Natural killer cell (primary cell): ENCODE data around the gene SMIM44. TPM values are rescaled to one million over a fixed set of nuclear protein-coding genes. Genes with fewer than 3 reads are reported as not detected.

Source experiments
- ATAC-seq, 3 donors: fragments of 150-1000 bp in 2 of 3; fragments of 200-7000 bp in 1 of 3; cut with Tn5 transposase; 1 replicate in 1 of 3; 2 replicates in 2 of 3; pipeline ENCODE4 v1.10.0; 2021; ENCODE audit warnings: mild to moderate bottlenecking in 2 of 3, moderate library complexity in 2 of 3
- DNase-seq, 2 donors: peaks; one replicate each; pipeline versions ENCODE4 v3.0.0 to v3.0.0-alpha.2; 2013 to 2021; ENCODE audit warnings: mixed read lengths in 1 of 2
- H3K27ac ChIP-seq: one replicate; pipeline ENCODE4 v1.5.1; 2013; ENCODE audit warnings: mild to moderate bottlenecking, low read length
- H3K27me3 ChIP-seq: one replicate; pipeline ENCODE4 v1.6.1; 2013; ENCODE audit warnings: low read length; ENCODE audit not compliant: control insufficient read depth, insufficient read depth
- H3K36me3 ChIP-seq: one replicate; pipeline ENCODE4 v1.6.1; 2013; ENCODE audit warnings: low read length; ENCODE audit not compliant: control insufficient read depth, insufficient read depth
- H3K4me1 ChIP-seq: one replicate; pipeline ENCODE4 v1.6.1; 2013; ENCODE audit warnings: low read length; ENCODE audit not compliant: control insufficient read depth, insufficient read depth
- H3K4me3 ChIP-seq: one replicate; pipeline ENCODE4 v1.5.1; 2013; ENCODE audit warnings: low read length
- H3K9me3 ChIP-seq: one replicate; pipeline ENCODE4 v1.6.1; 2013; ENCODE audit warnings: low read length; ENCODE audit not compliant: control insufficient read depth, insufficient read depth
- H3K27ac Mint-ChIP-seq, 2 donors: one replicate each; pipeline ENCODE4 v1.8.0; 2022; ENCODE audit warnings: mild to moderate bottlenecking in 2 of 2, mixed read lengths in 2 of 2, moderate library complexity in 1 of 2
- H3K27me3 Mint-ChIP-seq, 2 donors: one replicate each; pipeline ENCODE4 v1.8.0; 2022; ENCODE audit warnings: low read depth in 2 of 2, mixed read lengths in 2 of 2
- H3K36me3 Mint-ChIP-seq: one replicate; pipeline ENCODE4 v1.8.0; 2022; ENCODE audit warnings: mixed read lengths
- H3K4me1 Mint-ChIP-seq, 2 donors: one replicate each; pipeline ENCODE4 v1.8.0; 2022; ENCODE audit warnings: mixed read lengths in 2 of 2
- H3K4me3 Mint-ChIP-seq: one replicate; pipeline ENCODE4 v1.8.0; 2022; ENCODE audit warnings: mild to moderate bottlenecking, moderate library complexity, mixed read lengths
- H3K9me3 Mint-ChIP-seq, 2 donors: one replicate each; pipeline ENCODE4 v1.8.0; 2022; ENCODE audit warnings: mixed read lengths in 2 of 2
- WGBS: methylation state at CpG from one replicate; pipeline ENCODE4 v1.1.7; 2013; ENCODE audit warnings: missing lambda C conversion rate; ENCODE audit not compliant: insufficient coverage; 5-methylcytosine and 5-hydroxymethylcytosine counted together
- intact Hi-C: fragments of 100-400 bp; cut with micrococcal nuclease; formaldehyde crosslinking; loops from one replicate; pipeline ENCODE4 v1.14.2; 2022
- total RNA-seq, 4 donors: library from RNA; stranded (reverse); fragments of 120-200 nt in 1 of 4; gene quantifications; one replicate each; pipeline versions ENCODE4 v1.2.3 to v1.2.4, GENCODE V29; 2013 to 2022
- TF ChIP-seq, protein P1 (sequence below): fragments of 200-600 bp; IDR thresholded peaks from one replicate; pipeline ENCODE4 v1.8.0; 2022; ENCODE audit warnings: antibody characterized with exemption

SMIM44 gene
- total RNA-seq, 3 donors from 2014 or later (not counting 1 experiment from before 2014, with no cell fraction given) = not detected

DNA sequence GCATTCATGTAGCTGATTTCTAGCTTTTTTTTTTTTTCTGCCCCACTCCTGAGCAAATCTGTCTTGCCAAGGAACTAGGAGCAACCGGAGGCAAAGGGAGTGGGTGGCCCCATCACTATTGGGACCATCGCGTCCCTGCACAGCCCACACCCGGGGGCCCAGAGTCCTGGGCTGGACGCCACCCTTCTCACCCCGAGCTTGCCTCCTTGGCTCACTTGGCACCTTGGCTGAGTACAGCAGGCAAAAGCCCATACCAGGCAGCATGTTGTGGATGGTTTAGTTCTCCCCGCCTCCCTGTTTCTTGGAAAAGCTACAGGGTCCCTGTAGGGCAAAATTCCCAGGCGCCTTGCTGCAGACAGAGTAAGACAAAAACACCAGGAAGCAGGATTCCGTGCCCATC lies 16.6 kb downstream of the SMIM44 start:
- no peaks in the 10 kb centered on the region for H3K27me3 ChIP-seq
- Mint-ChIP-seq H3K4me1 (no peaks in the 10 kb centered on the region), H3K4me3 (no peak overlapping the region), H3K36me3 (no peaks in the 10 kb centered on the region), H3K27me3 (no peaks in the 10 kb centered on the region), H3K27ac (no peak overlapping the region), H3K9me3 (no peaks in the 10 kb centered on the region)
- H3K9me3 ChIP-seq = peaks cover 3% of the 10 kb centered on the region
- ATAC-seq = no peak
- 96% methylated on average over 9 of the region's 9 CpGs for WGBS
- H3K27ac ChIP-seq = no peak overlapping the region
- TF ChIP-seq, protein P1, sequence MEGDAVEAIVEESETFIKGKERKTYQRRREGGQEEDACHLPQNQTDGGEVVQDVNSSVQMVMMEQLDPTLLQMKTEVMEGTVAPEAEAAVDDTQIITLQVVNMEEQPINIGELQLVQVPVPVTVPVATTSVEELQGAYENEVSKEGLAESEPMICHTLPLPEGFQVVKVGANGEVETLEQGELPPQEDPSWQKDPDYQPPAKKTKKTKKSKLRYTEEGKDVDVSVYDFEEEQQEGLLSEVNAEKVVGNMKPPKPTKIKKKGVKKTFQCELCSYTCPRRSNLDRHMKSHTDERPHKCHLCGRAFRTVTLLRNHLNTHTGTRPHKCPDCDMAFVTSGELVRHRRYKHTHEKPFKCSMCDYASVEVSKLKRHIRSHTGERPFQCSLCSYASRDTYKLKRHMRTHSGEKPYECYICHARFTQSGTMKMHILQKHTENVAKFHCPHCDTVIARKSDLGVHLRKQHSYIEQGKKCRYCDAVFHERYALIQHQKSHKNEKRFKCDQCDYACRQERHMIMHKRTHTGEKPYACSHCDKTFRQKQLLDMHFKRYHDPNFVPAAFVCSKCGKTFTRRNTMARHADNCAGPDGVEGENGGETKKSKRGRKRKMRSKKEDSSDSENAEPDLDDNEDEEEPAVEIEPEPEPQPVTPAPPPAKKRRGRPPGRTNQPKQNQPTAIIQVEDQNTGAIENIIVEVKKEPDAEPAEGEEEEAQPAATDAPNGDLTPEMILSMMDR = no peak
- no peak overlapping the region for H3K4me3 ChIP-seq
- H3K36me3 ChIP-seq = no peaks in the 10 kb centered on the region
- no peaks in the 10 kb centered on the region for H3K4me1 ChIP-seq
- no peak for DNase-seq
- intact Hi-C loops = no loop called here

DNA sequence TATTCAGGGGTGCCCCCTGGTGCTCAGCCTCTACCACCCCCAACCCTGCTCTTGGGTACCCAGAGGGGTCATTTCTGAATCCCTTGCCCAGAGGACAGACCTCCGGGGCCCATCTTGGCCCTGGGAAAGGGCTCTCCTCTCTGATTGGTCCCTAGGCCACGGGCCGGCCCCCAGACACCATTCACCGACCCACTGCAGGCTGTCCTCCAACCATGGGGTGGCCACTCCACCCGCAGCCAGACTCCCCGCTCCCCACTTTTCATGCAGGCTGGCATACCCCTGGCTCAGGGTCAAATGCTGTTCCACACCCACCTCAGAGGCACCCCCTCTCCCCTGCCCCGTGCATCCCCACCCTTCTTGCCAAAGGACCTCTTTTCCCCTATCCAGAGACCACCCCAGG lies 17.7 kb downstream of the SMIM44 start:
- H3K27me3 Mint-ChIP-seq = no peaks in the 10 kb centered on the region

DNA sequence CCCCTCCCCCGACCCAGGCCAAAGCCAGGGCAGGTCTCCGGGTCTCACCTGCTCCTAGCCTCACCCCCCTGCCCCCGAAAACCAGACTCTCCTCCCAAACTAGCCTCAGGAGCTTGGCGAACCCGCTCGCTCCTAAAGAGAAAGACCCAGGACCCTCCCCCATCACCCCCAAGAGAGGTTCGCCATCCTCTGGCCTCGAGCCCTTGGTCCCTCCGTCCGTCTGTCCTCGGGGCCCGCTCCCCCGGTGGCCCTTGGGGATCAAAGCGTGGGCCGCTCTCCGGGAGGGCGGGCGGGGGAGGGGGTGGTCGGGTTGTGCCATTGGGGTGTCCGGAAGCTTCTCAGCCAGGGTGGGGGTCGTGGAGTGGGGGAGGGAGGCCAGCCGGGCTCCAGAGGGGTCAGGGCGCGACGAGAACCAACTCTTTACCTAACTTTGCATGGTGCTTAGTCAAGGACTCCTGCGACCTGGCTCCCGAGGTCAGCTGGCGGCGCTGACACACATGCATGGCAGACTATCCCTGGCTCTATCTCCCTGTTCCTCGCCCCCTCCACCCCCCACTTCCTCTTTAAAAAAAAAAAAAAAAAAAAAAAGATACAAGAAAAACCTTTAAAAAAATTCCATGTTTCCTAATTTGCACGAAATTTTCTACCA lies 18.5 kb downstream of the SMIM44 start:
- H3K9me3 Mint-ChIP-seq = no peaks in the 10 kb centered on the region
- WGBS = 95% methylated on average over 24 of the region's 31 CpGs
- DNase-seq = no peak
- H3K4me3 ChIP-seq = no peak overlapping the region
- no peaks in the 10 kb centered on the region for H3K36me3 Mint-ChIP-seq
- intact Hi-C loops = no loop called here
- no peaks in the 10 kb centered on the region for H3K27me3 ChIP-seq
- H3K27ac Mint-ChIP-seq = no peak overlapping the region
- no peaks in the 10 kb centered on the region for H3K4me1 ChIP-seq
- H3K27ac ChIP-seq = no peak overlapping the region
- peaks cover 3% of the 10 kb centered on the region for H3K9me3 ChIP-seq
- no peak for ATAC-seq
- no peaks in the 10 kb centered on the region for H3K36me3 ChIP-seq
- H3K27me3 Mint-ChIP-seq = no peaks in the 10 kb centered on the region
- H3K4me1 Mint-ChIP-seq = no peaks in the 10 kb centered on the region
- TF ChIP-seq, protein P1 = no peak
- H3K4me3 Mint-ChIP-seq = no peak overlapping the region

More for the DNA sequence above, 17.7 kb downstream of the SMIM44 start:
- Histone ChIP-seq H3K9me3 (peaks cover 3% of the 10 kb centered on the region), H3K27ac (no peak overlapping the region), H3K4me3 (no peak overlapping the region), H3K4me1 (no peaks in the 10 kb centered on the region), H3K36me3 (no peaks in the 10 kb centered on the region), H3K27me3 (no peaks in the 10 kb centered on the region)
- H3K9me3 Mint-ChIP-seq = no peaks in the 10 kb centered on the region
- 92% methylated on average over 7 of the region's 7 CpGs for WGBS
- H3K36me3 Mint-ChIP-seq = no peaks in the 10 kb centered on the region
- H3K4me1 Mint-ChIP-seq = no peaks in the 10 kb centered on the region
- ATAC-seq (no peak), DNase-seq (no peak)
- intact Hi-C loops = no loop called here
- no peak overlapping the region for H3K4me3 Mint-ChIP-seq
- no peak overlapping the region for H3K27ac Mint-ChIP-seq
- TF ChIP-seq, protein P1 = no peak
